K562 (cell line): Measurements from ENCODE around the gene REC8. TPM values are rescaled to one million over a fixed set of nuclear protein-coding genes. Genes with fewer than 3 reads are reported as not detected.

Experiments
- ETV5 ChIP-seq: sonication (generic); formaldehyde crosslinking; IDR thresholded peaks from 2 replicates; pipeline ENCODE4 v1.4.0; 2020; ENCODE audit warnings: low read depth, mild to moderate bottlenecking, missing genetic modification reagents
- LARP7 ChIP-seq: fragments of 450-650 bp; IDR thresholded peaks from 2 replicates; pipeline ENCODE4 v1.6.1; 2016
- LEF1 ChIP-seq: fragments of 450-650 bp; IDR thresholded peaks from 2 replicates; pipeline ENCODE4 v1.6.1; 2016; ENCODE audit warnings: mild to moderate bottlenecking
- NFE2 ChIP-seq: IDR thresholded peaks from 2 replicates; pipeline ENCODE4 v1.6.1; 2014; ENCODE audit warnings: antibody characterized with exemption, low read depth
- RFX5 ChIP-seq: IDR thresholded peaks from 2 replicates; pipeline ENCODE4 v1.6.1; 2011; ENCODE audit warnings: low read depth, mild to moderate bottlenecking, improper control_type of control experiment, low read length
- ZNF224 ChIP-seq: sonication (generic); formaldehyde crosslinking; IDR thresholded peaks from 2 replicates; pipeline ENCODE4 v1.8.0; 2022; ENCODE audit warnings: mild to moderate bottlenecking, missing genetic modification reagents
- polyA plus RNA-seq, 8 experiments: library from polyadenylated mRNA; depleted of rRNA in 4 of 8; stranded (reverse) in 5 of 8; unstranded in 3 of 8; fragments of >200 nt; fragmentation: Nextera tagmentation in 2 of 8; fragmentation: Illumina TruSeq in 1 of 8; extraction: Ambion mirVana in 2 of 8; extraction: Trizol in 1 of 8; gene quantifications; 2 replicates each; pipeline versions ENCODE4 v1.2.1 to v1.2.3, GENCODE V29; 2011 to 2014; ENCODE audit warnings: inconsistent platforms in 1 of 8, missing spikeins in 1 of 8
- total RNA-seq, 7 experiments: library from RNA; depleted of rRNA in 6 of 7; stranded (reverse); fragments of >200 nt in 6 of 7; fragmentation: Illumina TruSeq in 2 of 7; extraction: Trizol in 2 of 7; gene quantifications; 2 replicates each; pipeline versions ENCODE4 v1.2.1 to v1.2.3, GENCODE V29; 2011 to 2021; ENCODE audit warnings: low replicate concordance in 1 of 7
- TF ChIP-seq, protein P1 (sequence below): fragments of 250-450 bp; sonication (Bioruptor Pico); IDR thresholded peaks from 2 replicates; pipeline ENCODE4 v1.4.0; 2020
- TF ChIP-seq, protein P2 (sequence below): sonication (generic); formaldehyde crosslinking; IDR thresholded peaks from 2 replicates; pipeline ENCODE4 v1.8.1; 2023; ENCODE audit warnings: mild to moderate bottlenecking, missing genetic modification reagents

Gene REC8
- total and polyA plus RNA-seq, 9 of the 15 experiments (the other 6 are each of a cell fraction or from before 2014, with no cell fraction given): 0.11 to 2.5 (median 0.85) TPM

DNA sequence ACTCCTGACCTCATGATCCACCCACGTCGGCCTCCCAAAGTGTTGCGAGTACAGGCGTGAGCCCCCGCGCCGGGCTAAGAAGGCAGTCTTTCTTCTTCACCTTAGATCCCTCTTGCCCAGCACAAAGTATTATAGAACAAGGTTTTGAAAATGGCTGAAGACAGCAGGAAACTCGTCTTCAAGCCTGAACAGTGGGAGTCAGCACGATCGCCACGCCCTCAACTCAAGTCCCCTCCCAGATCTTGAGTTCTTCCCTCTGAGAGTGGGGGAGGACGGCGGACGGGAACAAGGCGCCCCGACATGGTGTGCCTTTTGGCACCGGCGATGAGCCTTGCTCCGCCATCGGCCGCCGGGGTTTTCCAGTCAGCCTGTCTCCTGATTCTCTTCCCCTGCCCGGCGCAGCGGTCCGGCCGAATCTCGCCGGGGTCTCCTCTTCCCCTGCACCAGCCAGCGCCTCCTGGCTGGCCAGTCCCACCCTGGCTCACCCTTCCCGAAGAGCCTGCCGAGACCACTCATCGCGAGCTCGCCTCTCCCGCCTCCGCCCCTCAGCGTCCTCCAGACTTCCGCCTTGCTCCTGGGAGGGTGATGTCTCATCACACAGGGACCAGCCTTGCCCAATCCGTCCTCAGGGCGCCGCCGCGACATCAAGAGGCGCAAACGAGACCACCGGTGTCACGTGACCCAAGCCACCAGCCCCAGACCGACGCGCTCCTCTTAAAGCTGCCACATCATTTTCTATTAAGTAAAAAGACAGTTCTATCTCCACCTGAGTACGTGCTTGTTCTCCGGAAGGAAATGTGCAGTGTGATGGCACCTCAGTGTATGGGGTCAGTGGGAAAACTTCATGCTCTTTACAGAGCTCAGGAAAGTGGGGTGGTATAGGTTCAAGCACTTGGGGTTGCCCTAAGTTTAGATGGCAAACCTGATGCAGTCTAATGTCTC lies 41.3 kb downstream of the REC8 start, which contains the start of gene CHMP4A (continued):
- TF ChIP-seq, protein P1, sequence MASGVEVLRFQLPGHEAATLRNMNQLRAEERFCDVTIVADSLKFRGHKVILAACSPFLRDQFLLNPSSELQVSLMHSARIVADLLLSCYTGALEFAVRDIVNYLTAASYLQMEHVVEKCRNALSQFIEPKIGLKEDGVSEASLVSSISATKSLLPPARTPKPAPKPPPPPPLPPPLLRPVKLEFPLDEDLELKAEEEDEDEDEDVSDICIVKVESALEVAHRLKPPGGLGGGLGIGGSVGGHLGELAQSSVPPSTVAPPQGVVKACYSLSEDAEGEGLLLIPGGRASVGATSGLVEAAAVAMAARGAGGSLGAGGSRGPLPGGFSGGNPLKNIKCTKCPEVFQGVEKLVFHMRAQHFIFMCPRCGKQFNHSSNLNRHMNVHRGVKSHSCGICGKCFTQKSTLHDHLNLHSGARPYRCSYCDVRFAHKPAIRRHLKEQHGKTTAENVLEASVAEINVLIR (CRISPR knock-in tag): peak; percentile 94
- TF ChIP-seq, protein P2, sequence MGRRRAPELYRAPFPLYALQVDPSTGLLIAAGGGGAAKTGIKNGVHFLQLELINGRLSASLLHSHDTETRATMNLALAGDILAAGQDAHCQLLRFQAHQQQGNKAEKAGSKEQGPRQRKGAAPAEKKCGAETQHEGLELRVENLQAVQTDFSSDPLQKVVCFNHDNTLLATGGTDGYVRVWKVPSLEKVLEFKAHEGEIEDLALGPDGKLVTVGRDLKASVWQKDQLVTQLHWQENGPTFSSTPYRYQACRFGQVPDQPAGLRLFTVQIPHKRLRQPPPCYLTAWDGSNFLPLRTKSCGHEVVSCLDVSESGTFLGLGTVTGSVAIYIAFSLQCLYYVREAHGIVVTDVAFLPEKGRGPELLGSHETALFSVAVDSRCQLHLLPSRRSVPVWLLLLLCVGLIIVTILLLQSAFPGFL: no peak
- TF ChIP-seq NFE2: no peak
- no peak for TF ChIP-seq RFX5
- no peak; the same call in 1 of the 2 replicates for TF ChIP-seq LEF1
- TF ChIP-seq LARP7: no peak
- no peak; the same call in 1 of the 2 replicates for TF ChIP-seq ETV5
- no peak for TF ChIP-seq ZNF224 (CRISPR knock-in tag)
